GM21367 (cell line): ENCODE measurements around the gene GLMP.

Experiments
- ATAC-seq: cut with Tn5 transposase; IDR thresholded peaks from one replicate; pipeline ENCODE4 v1.9.1; 2021; ENCODE audit not compliant: unreplicated experiment

GLMP gene

GRCh38 chr1:156251527-156251926 lies 44.0 kb downstream of the GLMP start:
- ATAC-seq = no peak

GRCh38 chr1:156249593-156249992 lies 45.9 kb downstream of the GLMP start:
- ATAC-seq = no peak

GRCh38 chr1:156248323-156248683 lies 47.2 kb downstream of the GLMP start:
- no peak for ATAC-seq

- no peak for ATAC-seq
Measured at GRCh38 chr1:156247460-156248322, 47.8 kb downstream of the GLMP start, which contains the start of gene PAQR6. Gene PAQR6 (minus strand): TSS chr1:156248056. CDS start chr1:156246731, 1,325 bp downstream.

GRCh38 chr1:156246781-156247459 lies 48.6 kb downstream of the GLMP start:
- ATAC-seq = no peak

- no peak for ATAC-seq
Measured at GRCh38 chr1:156246241-156246780, 49.2 kb downstream of the GLMP start.

GRCh38 chr1:156245451-156246232 lies 49.8 kb downstream of the GLMP start:
- no peak for ATAC-seq

- no peak for ATAC-seq
Measured at GRCh38 chr1:156244712-156245111, 50.8 kb downstream of the GLMP start.

- ATAC-seq = no peak
Measured at GRCh38 chr1:156244126-156244525, 51.4 kb downstream of the GLMP start.

GRCh38 chr1:156242738-156243137 lies 52.7 kb downstream of the GLMP start:
- ATAC-seq = no peak
